Suprapubic skin (tissue), 4 donors: Measurements from ENCODE around the gene USF1.

Experiments
- CTCF ChIP-seq, 2 donors: fragments of 200-600 bp in 1 of 2; fragments of 450-650 bp in 1 of 2; sonication (generic) in 1 of 2; IDR thresholded peaks; one replicate each; pipeline ENCODE4 v1.5.1; 2016 to 2019; ENCODE audit warnings: antibody characterized with exemption in 2 of 2, mild to moderate bottlenecking in 1 of 2, moderate library complexity in 1 of 2
- POLR2A ChIP-seq, 2 donors: fragments of 450-650 bp; IDR thresholded peaks; one replicate each; pipeline ENCODE4 v1.6.1; 2017; ENCODE audit warnings: antibody characterized with exemption in 2 of 2, mild to moderate bottlenecking in 2 of 2, moderate library complexity in 2 of 2
- POLR2AphosphoS5 ChIP-seq, 3 donors: sonication (generic); formaldehyde crosslinking; IDR thresholded peaks; one replicate each; pipeline ENCODE4 v1.6.1; 2017; ENCODE audit warnings: antibody characterized with exemption in 3 of 3

- TF ChIP-seq CTCF (IDR thresholded peaks at IDR 0.05) (no peak), POLR2AphosphoS5 (IDR thresholded peaks at IDR 0.05) (no peak), POLR2A (IDR thresholded peaks at IDR 0.05) (no peak)
Observed at GRCh38 chr1:161007369-161007768, 38.4 kb downstream of the USF1 start.
